ENCODE data around the gene CDKN1C.

The CDKN1C gene

DNA sequence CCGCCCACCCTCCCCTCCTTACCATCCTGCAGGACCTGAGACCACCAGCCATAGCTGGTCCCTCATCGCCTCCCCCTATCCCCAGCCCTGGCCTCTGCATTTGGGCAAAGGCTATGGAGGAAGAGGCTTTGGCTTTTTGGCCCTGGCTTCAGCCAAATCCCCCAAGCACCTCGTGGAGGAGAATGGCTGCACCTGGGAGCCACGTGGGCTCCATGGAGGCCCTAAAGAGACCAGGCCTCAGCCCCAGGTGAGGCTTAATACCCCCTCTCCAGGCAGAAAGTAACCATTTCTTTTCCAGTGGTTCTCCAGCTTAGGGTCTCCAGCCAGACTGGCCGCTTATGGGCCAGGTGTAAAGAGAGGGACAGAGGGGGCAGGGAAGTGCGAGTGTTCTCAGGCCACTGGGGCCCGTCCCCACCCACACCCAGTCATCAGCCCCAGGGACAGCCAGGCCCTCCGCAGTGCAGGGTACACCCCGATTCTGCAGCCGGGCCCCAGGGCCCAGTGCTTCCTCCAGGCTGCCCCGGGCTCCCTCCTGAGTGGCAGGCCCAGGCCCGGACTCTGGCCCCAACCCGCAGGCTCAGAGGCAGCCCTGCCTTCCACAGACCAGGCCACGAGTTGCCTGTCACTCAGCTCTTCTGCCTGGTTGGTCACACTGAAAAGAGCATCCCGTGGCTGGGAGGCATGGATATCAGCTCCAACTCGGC, 26.4 kb downstream of the CDKN1C start:
- DNase-seq = no peak
- H3K4me3 Mint-ChIP-seq = no peak overlapping the region
- no peaks in the 10 kb centered on the region for H3K9me3 Mint-ChIP-seq
- peaks cover 20% of the 10 kb centered on the region for H3K27me3 Mint-ChIP-seq (ENCODE audit: low read depth, poor library complexity)
- TF ChIP-seq CTCF (IDR thresholded peaks at IDR 0.05) = no peak
- no peaks in the 10 kb centered on the region for H3K36me3 Mint-ChIP-seq (ENCODE audit: low read depth)
- H3K4me1 Mint-ChIP-seq = peaks cover 16% of the 10 kb centered on the region
- no peak overlapping the region for H3K27ac Mint-ChIP-seq

- Mint-ChIP-seq H3K4me1 (peaks cover 11% of the 10 kb centered on the region), H3K36me3 (ENCODE audit: low read depth) (no peaks in the 10 kb centered on the region), H3K9me3 (no peaks in the 10 kb centered on the region), H3K4me3 (no peak overlapping the region), H3K27me3 (ENCODE audit: low read depth, poor library complexity) (peaks cover 17% of the 10 kb centered on the region), H3K27ac (no peak overlapping the region)
- TF ChIP-seq CTCF (IDR thresholded peaks at IDR 0.05) = no peak
- no peak for DNase-seq
Measured at GRCh38 chr11:2857918-2858317, 27.7 kb downstream of the CDKN1C start.

DNA sequence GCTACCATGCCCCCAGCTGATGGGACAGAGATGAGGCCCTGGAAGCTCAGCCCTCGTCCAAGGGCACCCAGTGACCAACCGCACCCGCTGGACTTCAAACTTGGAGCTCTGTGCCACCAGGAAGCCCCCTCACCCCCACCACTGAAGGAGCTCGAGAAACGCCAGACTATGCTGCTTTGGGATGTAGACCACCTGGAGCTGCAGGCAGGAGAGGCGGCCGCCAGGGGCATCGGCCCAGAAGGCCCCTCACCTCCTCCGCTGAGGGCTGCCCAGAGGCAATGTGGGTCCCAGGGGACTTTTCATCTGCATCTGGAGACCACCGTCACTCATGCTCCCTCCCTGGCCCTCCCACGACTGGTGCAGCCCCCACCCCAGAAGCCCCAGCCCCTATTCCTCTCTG, 28.3 kb downstream of the CDKN1C start:
- no peak overlapping the region for H3K4me3 Mint-ChIP-seq

DNA sequence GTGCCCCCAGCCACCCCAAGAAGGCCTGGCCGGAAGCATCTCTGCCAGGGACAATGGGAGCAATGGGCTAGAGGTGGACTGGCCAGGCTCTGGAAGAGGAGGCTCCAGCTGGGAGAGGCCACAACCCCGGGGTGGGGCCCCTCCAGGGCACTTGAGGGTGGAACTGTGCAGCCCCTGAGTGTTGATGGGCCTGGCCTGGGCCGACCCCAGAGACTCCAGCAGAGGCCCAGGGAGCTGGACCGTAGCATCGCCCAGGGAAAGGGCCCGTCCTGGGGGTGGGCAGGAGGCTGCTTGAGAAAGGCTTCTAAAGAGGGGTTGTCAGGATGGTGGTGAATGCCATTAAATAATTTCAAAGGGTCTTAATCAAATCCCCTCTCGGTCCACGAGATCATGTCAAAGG, 30.4 kb downstream of the CDKN1C start:
- Mint-ChIP-seq H3K4me1 (peaks cover 11% of the 10 kb centered on the region), H3K36me3 (ENCODE audit: low read depth) (no peaks in the 10 kb centered on the region), H3K9me3 (no peaks in the 10 kb centered on the region), H3K27ac (no peak overlapping the region), H3K4me3 (no peak overlapping the region), H3K27me3 (ENCODE audit: low read depth, poor library complexity) (peaks cover 7% of the 10 kb centered on the region)
- TF ChIP-seq CTCF (IDR thresholded peaks at IDR 0.05) = no peak
- no peak for DNase-seq

More for the DNA sequence above, 28.3 kb downstream of the CDKN1C start:
- TF ChIP-seq CTCF (IDR thresholded peaks at IDR 0.05) = no peak
- Mint-ChIP-seq H3K9me3 (no peaks in the 10 kb centered on the region), H3K4me1 (peaks cover 11% of the 10 kb centered on the region), H3K27me3 (ENCODE audit: low read depth, poor library complexity) (peaks cover 17% of the 10 kb centered on the region), H3K27ac (no peak overlapping the region), H3K36me3 (ENCODE audit: low read depth) (no peaks in the 10 kb centered on the region)
- no peak for DNase-seq

- no peak for DNase-seq
- Mint-ChIP-seq H3K36me3 (ENCODE audit: low read depth) (no peaks in the 10 kb centered on the region), H3K9me3 (no peaks in the 10 kb centered on the region), H3K27me3 (ENCODE audit: low read depth, poor library complexity) (peaks cover 10% of the 10 kb centered on the region), H3K27ac (no peak overlapping the region), H3K4me3 (no peak overlapping the region), H3K4me1 (peaks cover 16% of the 10 kb centered on the region)
- TF ChIP-seq CTCF (IDR thresholded peaks at IDR 0.05) = no peak
Measured at GRCh38 chr11:2853997-2854560, 31.5 kb downstream of the CDKN1C start.

GRCh38 chr11:2853401-2853800, 32.2 kb downstream of the CDKN1C start:
- peaks cover 21% of the 10 kb centered on the region for H3K4me1 Mint-ChIP-seq
- no peak overlapping the region for H3K27ac Mint-ChIP-seq
- peaks cover 14% of the 10 kb centered on the region for H3K27me3 Mint-ChIP-seq (ENCODE audit: low read depth, poor library complexity)
- no peak for TF ChIP-seq CTCF (IDR thresholded peaks at IDR 0.05)
- no peak overlapping the region for H3K4me3 Mint-ChIP-seq
- no peak for DNase-seq
- H3K36me3 Mint-ChIP-seq (ENCODE audit: low read depth) = no peaks in the 10 kb centered on the region
- no peaks in the 10 kb centered on the region for H3K9me3 Mint-ChIP-seq

Data from nephron progenitor cell (in vitro differentiated cells).